GM19452 (cell line): ENCODE measurements around the gene TREML1.
"Not testable (repeated sequence)": the region's sequence is repeated elsewhere in the genome, so short reads cannot be mapped to it uniquely, and the experiment has no call there.

ENCODE experiments used
- ATAC-seq: cut with Tn5 transposase; IDR thresholded peaks from one replicate; pipeline ENCODE4 v1.9.1; 2021; ENCODE audit not compliant: unreplicated experiment

The TREML1 gene

GRCh38 chr6:41153451-41153850 is 696 bp downstream of the TREML1 start:
- ATAC-seq: no peak

GRCh38 chr6:41150671-41151070 is 3.5 kb downstream of the TREML1 start:
- ATAC-seq: no peak

- no peak for ATAC-seq
Observed at GRCh38 chr6:41147917-41148316, 6.2 kb downstream of the TREML1 start.

GRCh38 chr6:41136911-41137310 is 17.2 kb downstream of the TREML1 start:
- no peak for ATAC-seq

GRCh38 chr6:41135062-41135832 is 18.9 kb downstream of the TREML1 start:
- ATAC-seq: no peak

- ATAC-seq: no peak
Observed at GRCh38 chr6:41132254-41132653, 21.9 kb downstream of the TREML1 start.

GRCh38 chr6:41125282-41125681 is 28.9 kb downstream of the TREML1 start:
- ATAC-seq: no peak

- no peak for ATAC-seq
Observed at GRCh38 chr6:41122918-41123317, 31.2 kb downstream of the TREML1 start.

- no peak for ATAC-seq
Observed at GRCh38 chr6:41122373-41122772, 31.8 kb downstream of the TREML1 start.

- no peak for ATAC-seq
Observed at GRCh38 chr6:41120058-41120457, 34.1 kb downstream of the TREML1 start.

GRCh38 chr6:41119508-41119907 is 34.6 kb downstream of the TREML1 start:
- ATAC-seq: no peak

- ATAC-seq: not testable (repeated sequence)
Observed at GRCh38 chr6:41115027-41115426, 39.1 kb downstream of the TREML1 start.

GRCh38 chr6:41111017-41111416 is 43.1 kb downstream of the TREML1 start:
- no peak for ATAC-seq

- no peak for ATAC-seq
Observed at GRCh38 chr6:41103847-41104246, 50.3 kb downstream of the TREML1 start.

GRCh38 chr6:41100871-41101287 is 53.3 kb downstream of the TREML1 start:
- ATAC-seq: no peak
